ENCODE results near the gene PLEKHD1. TPM values are rescaled to one million over a fixed set of nuclear protein-coding genes. Genes with fewer than 3 reads are reported as not detected.

The PLEKHD1 gene
- total RNA-seq, 1 experiment from 2014 or later, result 1.2 TPM

- TF ChIP-seq ATF3 (IDR thresholded peaks at IDR 0.05) (no peak), EGR1 (IDR thresholded peaks at IDR 0.05; ENCODE audit: low read depth) (no peak), SP1 (IDR thresholded peaks at IDR 0.05; ENCODE audit: low read depth) (no peak), SRF (IDR thresholded peaks at IDR 0.05; ENCODE audit: low read depth) (no peak), RAD21 (IDR thresholded peaks at IDR 0.05; ENCODE audit: low read depth) (no peak), YY1 (IDR thresholded peaks at IDR 0.05; ENCODE audit: extremely low read depth, insufficient replicate concordance, low read depth, low read length) (no peak), ZBTB33 (IDR thresholded peaks at IDR 0.05; ENCODE audit: extremely low read depth, insufficient replicate concordance, low read length) (no peak), MAX (IDR thresholded peaks at IDR 0.05) (no peak)
- TF ChIP-seq, protein P1, sequence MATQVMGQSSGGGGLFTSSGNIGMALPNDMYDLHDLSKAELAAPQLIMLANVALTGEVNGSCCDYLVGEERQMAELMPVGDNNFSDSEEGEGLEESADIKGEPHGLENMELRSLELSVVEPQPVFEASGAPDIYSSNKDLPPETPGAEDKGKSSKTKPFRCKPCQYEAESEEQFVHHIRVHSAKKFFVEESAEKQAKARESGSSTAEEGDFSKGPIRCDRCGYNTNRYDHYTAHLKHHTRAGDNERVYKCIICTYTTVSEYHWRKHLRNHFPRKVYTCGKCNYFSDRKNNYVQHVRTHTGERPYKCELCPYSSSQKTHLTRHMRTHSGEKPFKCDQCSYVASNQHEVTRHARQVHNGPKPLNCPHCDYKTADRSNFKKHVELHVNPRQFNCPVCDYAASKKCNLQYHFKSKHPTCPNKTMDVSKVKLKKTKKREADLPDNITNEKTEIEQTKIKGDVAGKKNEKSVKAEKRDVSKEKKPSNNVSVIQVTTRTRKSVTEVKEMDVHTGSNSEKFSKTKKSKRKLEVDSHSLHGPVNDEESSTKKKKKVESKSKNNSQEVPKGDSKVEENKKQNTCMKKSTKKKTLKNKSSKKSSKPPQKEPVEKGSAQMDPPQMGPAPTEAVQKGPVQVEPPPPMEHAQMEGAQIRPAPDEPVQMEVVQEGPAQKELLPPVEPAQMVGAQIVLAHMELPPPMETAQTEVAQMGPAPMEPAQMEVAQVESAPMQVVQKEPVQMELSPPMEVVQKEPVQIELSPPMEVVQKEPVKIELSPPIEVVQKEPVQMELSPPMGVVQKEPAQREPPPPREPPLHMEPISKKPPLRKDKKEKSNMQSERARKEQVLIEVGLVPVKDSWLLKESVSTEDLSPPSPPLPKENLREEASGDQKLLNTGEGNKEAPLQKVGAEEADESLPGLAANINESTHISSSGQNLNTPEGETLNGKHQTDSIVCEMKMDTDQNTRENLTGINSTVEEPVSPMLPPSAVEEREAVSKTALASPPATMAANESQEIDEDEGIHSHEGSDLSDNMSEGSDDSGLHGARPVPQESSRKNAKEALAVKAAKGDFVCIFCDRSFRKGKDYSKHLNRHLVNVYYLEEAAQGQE (IDR thresholded peaks at IDR 0.05; ENCODE audit: low read depth), result no peak
These were observed 13.1 kb upstream of the PLEKHD1 start for GRCh38 chr14:69471436-69471835.

More at GRCh38 chr14:69471436-69471835, 13.1 kb upstream of the PLEKHD1 start:
- ATAC-seq (no peak), DNase-seq (ENCODE audit: low read depth, low spot score) (no peak)
- no peaks in the 10 kb centered on the region for H3K9me2 ChIP-seq (ENCODE audit: insufficient read depth)
- H4K20me1 ChIP-seq (ENCODE audit: insufficient read depth), result no peaks in the 10 kb centered on the region
- BruUV-seq (replicated peaks), result no TSS peak
- no peak overlapping the region for H3K27ac ChIP-seq (ENCODE audit: low read depth, low read length)
- H3K9me3 ChIP-seq (ENCODE audit: control insufficient read depth in 1 of 2, insufficient read depth in 1 of 2, low read depth in 1 of 2, low read length in 2 of 2), result no peaks in the 10 kb centered on the region
- no peak overlapping the region for H3K4me3 ChIP-seq (replicated peaks in 1 of 2; ENCODE audit: low read depth in 1 of 2, low read length in 2 of 2)
- no peaks in the 10 kb centered on the region for H3K36me3 ChIP-seq (ENCODE audit: control insufficient read depth in 1 of 2, insufficient read depth in 2 of 2, low read length in 2 of 2)
- H2AFZ ChIP-seq (ENCODE audit: low read depth, low read length, poor library complexity, severe bottlenecking), result no peak overlapping the region
- no peak overlapping the region for H3K4me2 ChIP-seq (ENCODE audit: low read length)
- intact Hi-C loops (cut with micrococcal nuclease), result no loop called here
- no peaks in the 10 kb centered on the region for H3K27me3 ChIP-seq (ENCODE audit: insufficient read depth, low read length)
- no peak overlapping the region for H3K9ac ChIP-seq (ENCODE audit: low read length)
- peaks cover 0 to 7% of the 10 kb centered on the region in 2 experiments; a peak in 2 of 4 replicates for H3K4me1 ChIP-seq (ENCODE audit: control insufficient read depth in 1 of 2, insufficient read depth in 2 of 2, low read length in 2 of 2)
- ChIA-PET CTCF (no interaction called here), RAD21 (ENCODE audit: low non-redundant PET in 1 of 2, low total read pairs in 2 of 2, uncharacterized antibody in 2 of 2, unreplicated experiment in 2 of 2) (no interaction called here), POLR2A (no interaction called here)
- H3K79me2 ChIP-seq (ENCODE audit: insufficient read depth, low read length), result no peaks in the 10 kb centered on the region

Measured in HCT116 (cell line).